ENCODE data around the gene HDAC4. TPM values are rescaled to one million over a fixed set of nuclear protein-coding genes. Genes with fewer than 3 reads are reported as not detected.
A peak's percentile ranks its signal among the peaks of the same experiment; 100 is the strongest.
"Not testable (repeated sequence)": the region's sequence is repeated elsewhere in the genome, so short reads cannot be mapped to it uniquely, and the experiment has no call there.

The HDAC4 gene
- total RNA-seq, 1 donor: 28.3 TPM

GRCh38 chr2:239072786-239073185 is 328.0 kb downstream of the HDAC4 start:
- DNase-seq (ENCODE audit: low read depth): no peak
- no peak overlapping the region for H3K4me3 ChIP-seq (ENCODE audit: low read depth, low read length)
- TF ChIP-seq, protein P1, sequence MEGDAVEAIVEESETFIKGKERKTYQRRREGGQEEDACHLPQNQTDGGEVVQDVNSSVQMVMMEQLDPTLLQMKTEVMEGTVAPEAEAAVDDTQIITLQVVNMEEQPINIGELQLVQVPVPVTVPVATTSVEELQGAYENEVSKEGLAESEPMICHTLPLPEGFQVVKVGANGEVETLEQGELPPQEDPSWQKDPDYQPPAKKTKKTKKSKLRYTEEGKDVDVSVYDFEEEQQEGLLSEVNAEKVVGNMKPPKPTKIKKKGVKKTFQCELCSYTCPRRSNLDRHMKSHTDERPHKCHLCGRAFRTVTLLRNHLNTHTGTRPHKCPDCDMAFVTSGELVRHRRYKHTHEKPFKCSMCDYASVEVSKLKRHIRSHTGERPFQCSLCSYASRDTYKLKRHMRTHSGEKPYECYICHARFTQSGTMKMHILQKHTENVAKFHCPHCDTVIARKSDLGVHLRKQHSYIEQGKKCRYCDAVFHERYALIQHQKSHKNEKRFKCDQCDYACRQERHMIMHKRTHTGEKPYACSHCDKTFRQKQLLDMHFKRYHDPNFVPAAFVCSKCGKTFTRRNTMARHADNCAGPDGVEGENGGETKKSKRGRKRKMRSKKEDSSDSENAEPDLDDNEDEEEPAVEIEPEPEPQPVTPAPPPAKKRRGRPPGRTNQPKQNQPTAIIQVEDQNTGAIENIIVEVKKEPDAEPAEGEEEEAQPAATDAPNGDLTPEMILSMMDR (IDR thresholded peaks at IDR 0.05; ENCODE audit: insufficient read depth, low read length): no peak

DNA sequence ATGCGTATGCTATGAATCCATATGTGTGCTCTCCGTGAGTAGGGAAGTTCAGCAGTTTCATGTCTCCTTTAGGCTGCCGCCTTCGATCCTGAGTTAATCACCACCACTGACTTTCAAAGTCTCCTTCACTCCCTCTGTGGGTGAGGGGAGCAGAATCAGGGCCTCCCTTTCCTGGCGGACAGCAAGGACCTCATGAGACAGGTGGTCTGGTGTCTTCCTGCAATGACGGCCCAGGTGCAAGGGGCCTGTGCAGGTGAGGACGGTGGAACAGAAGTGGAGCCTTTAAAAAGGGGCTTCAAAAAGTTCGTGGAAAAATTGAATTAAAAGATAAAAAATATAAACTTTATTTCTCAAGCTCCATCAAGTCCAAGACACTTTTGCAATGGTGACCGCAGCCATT is 330.4 kb downstream of the HDAC4 start:
- no peak for DNase-seq (ENCODE audit: low read depth)
- H3K4me3 ChIP-seq (ENCODE audit: low read depth, low read length): no peak overlapping the region
- TF ChIP-seq, protein P1 (IDR thresholded peaks at IDR 0.05; ENCODE audit: insufficient read depth, low read length): no peak

GRCh38 chr2:239069362-239070333 is 331.2 kb downstream of the HDAC4 start:
- DNase-seq (ENCODE audit: low read depth): peak; percentile 7
- H3K4me3 ChIP-seq (ENCODE audit: low read depth, low read length): not testable (repeated sequence)

DNA sequence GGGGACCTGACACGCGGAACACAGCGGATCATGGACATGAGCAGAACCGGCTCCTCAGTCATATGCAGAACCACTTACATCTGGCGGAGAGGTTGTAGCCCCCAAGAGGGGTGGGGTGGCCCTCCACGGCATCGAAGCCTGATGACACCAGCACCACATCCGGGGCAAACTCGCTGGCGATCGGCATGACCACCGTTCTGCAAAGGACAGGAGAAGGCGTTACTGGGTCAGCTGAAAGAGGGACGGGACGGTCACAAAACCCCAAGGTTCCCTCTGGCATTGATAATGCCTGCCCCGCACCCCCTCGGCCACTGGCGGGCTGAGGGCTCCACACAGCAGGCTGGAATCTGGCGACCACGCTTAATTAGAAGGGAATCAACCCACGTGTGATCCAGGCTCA is 332.4 kb downstream of the HDAC4 start:
- DNase-seq (ENCODE audit: low read depth): no peak
- H3K4me3 ChIP-seq (ENCODE audit: low read depth, low read length): no peak overlapping the region
- TF ChIP-seq, protein P1 (IDR thresholded peaks at IDR 0.05; ENCODE audit: insufficient read depth, low read length): no peak

DNA sequence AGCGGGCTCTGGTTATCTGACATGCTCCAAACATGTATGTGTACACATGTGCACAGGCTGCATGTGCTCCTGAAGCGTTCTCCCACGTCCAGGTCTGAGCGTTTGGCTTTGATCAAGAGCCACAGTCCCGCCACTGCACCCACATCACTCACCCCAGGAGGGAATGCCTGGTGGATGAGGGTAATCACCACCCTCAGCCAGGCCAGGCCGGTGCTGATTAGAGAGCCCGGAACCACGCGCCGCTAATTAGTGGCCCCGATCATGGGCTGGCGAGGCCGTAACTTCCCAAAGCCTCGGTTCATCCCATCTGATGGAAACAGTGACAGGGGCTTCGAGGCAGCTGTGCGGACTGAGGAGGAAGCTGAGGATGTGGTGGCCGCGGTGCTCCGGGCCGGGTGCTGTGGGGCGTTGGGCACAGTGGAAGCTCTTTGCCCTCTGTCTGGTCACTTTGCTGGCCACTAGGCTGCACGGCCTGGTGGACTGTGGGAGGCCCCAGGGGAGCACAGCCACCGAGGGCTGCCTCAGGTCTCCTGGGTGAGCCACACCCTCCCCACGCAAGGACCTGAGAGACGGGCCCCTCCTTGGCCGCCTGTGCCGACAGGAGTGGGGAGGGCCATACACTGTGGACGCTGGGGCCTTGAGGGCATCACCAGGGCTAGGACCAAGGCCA is 333.5 kb downstream of the HDAC4 start:
- TF ChIP-seq, protein P1 (IDR thresholded peaks at IDR 0.05; ENCODE audit: insufficient read depth, low read length): no peak
- H3K4me3 ChIP-seq (ENCODE audit: low read depth, low read length): no peak overlapping the region
- DNase-seq (ENCODE audit: low read depth): no peak

GRCh38 chr2:239066597-239066996 is 334.2 kb downstream of the HDAC4 start:
- no peak for DNase-seq (ENCODE audit: low read depth)
- TF ChIP-seq, protein P1 (IDR thresholded peaks at IDR 0.05; ENCODE audit: insufficient read depth, low read length): no peak

GRCh38 chr2:239065962-239066361 is 334.9 kb downstream of the HDAC4 start:
- TF ChIP-seq, protein P1 (IDR thresholded peaks at IDR 0.05; ENCODE audit: insufficient read depth, low read length): no peak
- DNase-seq (ENCODE audit: low read depth): no peak
- H3K4me3 ChIP-seq (ENCODE audit: low read depth, low read length): no peak overlapping the region

More at GRCh38 chr2:239066597-239066996, 334.2 kb downstream of the HDAC4 start:
- no peak overlapping the region for H3K4me3 ChIP-seq (ENCODE audit: low read depth, low read length)

Data from fibroblast of the aortic adventitia (primary cell).